CD4-positive, alpha-beta memory T cell (primary cell): Measurements from ENCODE around the gene SH3PXD2B. TPM values are rescaled to one million over a fixed set of nuclear protein-coding genes. Genes with fewer than 3 reads are reported as not detected.

Source experiments
- CTCF ChIA-PET: fragments of 350-600 bp; sonication (Branson Sonifier 250); formaldehyde crosslinking; loops from one replicate; lab custom pipeline; 2021; ENCODE audit warnings: inconsistent platforms; ENCODE audit not compliant: partially characterized antibody; lab: Charles Lee
- POLR2A ChIA-PET: fragments of 350-600 bp; sonication (Branson Sonifier 250); formaldehyde crosslinking; loops from one replicate; lab custom pipeline; 2021; ENCODE audit not compliant: partially characterized antibody; lab: Charles Lee
- DNase-seq, 5 donors: peaks; one replicate each; pipeline versions ENCODE4 v3.0.0 to v3.0.0-alpha.2; 2020 to 2022; ENCODE audit warnings: mixed read lengths in 1 of 5
- H3K27ac ChIP-seq: one replicate; pipeline ENCODE4 v1.7.0; 2013; ENCODE audit warnings: low read depth, low read length
- H3K27me3 ChIP-seq: 2 replicates; pipeline ENCODE4 v1.7.0; 2013; ENCODE audit warnings: mild to moderate bottlenecking, low read length, moderate library complexity; ENCODE audit not compliant: insufficient read depth
- H3K36me3 ChIP-seq: 2 replicates; pipeline ENCODE4 v1.7.0; 2013; ENCODE audit warnings: mild to moderate bottlenecking, low read length, moderate library complexity; ENCODE audit not compliant: insufficient read depth
- H3K4me1 ChIP-seq: 2 replicates; pipeline ENCODE4 v1.7.0; 2013; ENCODE audit warnings: mild to moderate bottlenecking, low read length, moderate library complexity; ENCODE audit not compliant: insufficient read depth
- H3K4me3 ChIP-seq, 2 donors: one replicate each; pipeline ENCODE4 v1.7.0; 2013; ENCODE audit warnings: low read length in 2 of 2, mild to moderate bottlenecking in 1 of 2
- H3K9me3 ChIP-seq, 2 donors: one replicate each; pipeline ENCODE4 v1.7.0; 2013; ENCODE audit warnings: low read length in 2 of 2, control low read depth in 1 of 2; ENCODE audit not compliant: control insufficient read depth in 1 of 2
- H3K27ac Mint-ChIP-seq, 7 donors: one replicate each; pipeline ENCODE4 v1.8.0; 2020 to 2021; ENCODE audit warnings: mixed read lengths in 7 of 7, mild to moderate bottlenecking in 6 of 7, inconsistent platforms in 3 of 7, moderate library complexity in 3 of 7
- H3K27me3 Mint-ChIP-seq, 2 donors: one replicate each; pipeline ENCODE4 v1.8.0; 2020 to 2021; ENCODE audit warnings: mixed read lengths in 2 of 2
- H3K36me3 Mint-ChIP-seq, 2 donors: one replicate each; pipeline ENCODE4 v1.8.0; 2020 to 2021; ENCODE audit warnings: mixed read lengths in 2 of 2, inconsistent platforms in 1 of 2, mild to moderate bottlenecking in 1 of 2
- H3K4me1 Mint-ChIP-seq, 4 donors: one replicate each; pipeline ENCODE4 v1.8.0; 2020 to 2021; ENCODE audit warnings: mixed read lengths in 4 of 4, mild to moderate bottlenecking in 1 of 4
- H3K4me3 Mint-ChIP-seq, 8 donors: one replicate each; pipeline ENCODE4 v1.8.0; 2020 to 2021; ENCODE audit warnings: mixed read lengths in 8 of 8, mild to moderate bottlenecking in 7 of 8, moderate library complexity in 6 of 8, inconsistent platforms in 3 of 8
- H3K9me3 Mint-ChIP-seq, 8 donors: one replicate each; pipeline ENCODE4 v1.8.0; 2020 to 2021; ENCODE audit warnings: mixed read lengths in 8 of 8, mild to moderate bottlenecking in 5 of 8, inconsistent platforms in 3 of 8, moderate library complexity in 1 of 8
- intact Hi-C: fragments of 100-400 bp; cut with micrococcal nuclease; formaldehyde crosslinking; loops from one replicate; pipeline ENCODE4 v1.15.1; 2023
- polyA plus RNA-seq, 2 donors: library from polyadenylated mRNA; unstranded; fragments of 300-500 nt; fragmentation: Illumina TruSeq; gene quantifications; one replicate each; pipeline ENCODE4 v1.2.3, GENCODE V29; 2021
- total RNA-seq, 2 experiments: library from RNA; stranded (reverse); gene quantifications; one replicate each; pipeline ENCODE4 v1.2.3, GENCODE V29; 2021

The SH3PXD2B gene
- total and polyA plus RNA-seq, 4 experiments from 2014 or later = 0.19 to 0.38 TPM; not detected in 2

DNA sequence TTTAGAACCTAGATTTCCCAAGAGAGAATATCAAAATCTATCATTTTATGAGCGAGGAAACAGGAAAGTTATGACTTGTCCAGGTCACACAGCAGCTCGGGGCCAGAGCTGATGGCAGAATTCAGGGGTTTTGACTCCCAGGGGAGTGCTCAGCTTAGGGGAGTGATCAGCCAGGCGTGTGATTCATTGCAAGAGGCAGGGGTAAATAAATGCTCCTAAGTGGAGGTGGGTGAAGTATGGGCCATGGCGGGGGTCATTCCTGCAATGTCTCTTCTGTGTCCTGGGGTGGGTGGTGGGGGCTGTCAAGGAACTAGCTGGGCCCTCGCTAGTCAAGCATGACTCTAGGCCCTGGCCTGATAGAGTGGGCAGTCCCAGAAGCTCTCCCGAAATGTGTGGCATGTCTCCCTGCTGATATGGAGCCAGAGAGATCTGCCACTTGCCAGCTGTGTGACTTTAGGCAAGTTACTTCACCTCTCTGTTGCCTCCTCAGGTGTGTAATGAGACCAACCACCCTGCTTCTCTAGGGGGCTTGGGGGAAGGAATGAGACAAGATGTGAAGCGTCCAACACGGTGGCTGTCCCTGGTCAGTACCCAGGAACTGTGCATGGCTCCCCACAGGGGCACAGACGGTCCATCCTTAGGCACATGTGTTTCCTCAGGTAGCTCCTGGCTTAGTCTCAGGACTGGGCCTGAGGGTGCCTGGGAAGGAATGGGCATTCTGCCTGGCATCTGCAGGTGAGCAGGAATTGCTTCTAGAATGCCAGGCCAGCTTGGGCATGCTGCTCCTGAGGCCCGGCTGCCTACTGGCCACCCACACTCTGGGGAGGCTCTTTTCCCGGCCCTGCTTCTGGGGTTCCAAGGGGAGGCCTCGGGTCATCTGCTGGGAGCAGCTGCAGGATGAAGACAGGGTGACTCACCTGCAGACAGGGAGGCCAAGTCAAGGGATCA, 36.5 kb upstream of the SH3PXD2B start:
- Histone ChIP-seq H3K4me1 (no peaks in the 10 kb centered on the region), H3K9me3 (no peaks in the 10 kb centered on the region), H3K27me3 (no peaks in the 10 kb centered on the region), H3K36me3 (no peaks in the 10 kb centered on the region), H3K4me3 (no peak overlapping the region), H3K27ac (no peak overlapping the region)
- peaks cover 6 to 22% of the 10 kb centered on the region in 2 donors for H3K27me3 Mint-ChIP-seq
- no peak overlapping the region for H3K27ac Mint-ChIP-seq
- intact Hi-C loops = no loop called here
- DNase-seq = no peak
- H3K4me1 Mint-ChIP-seq = no peaks in the 10 kb centered on the region
- POLR2A ChIA-PET = no interaction called here
- no peak overlapping the region for H3K4me3 Mint-ChIP-seq
- H3K9me3 Mint-ChIP-seq = no peaks in the 10 kb centered on the region
- CTCF ChIA-PET = no interaction called here
- no peaks in the 10 kb centered on the region for H3K36me3 Mint-ChIP-seq

DNA sequence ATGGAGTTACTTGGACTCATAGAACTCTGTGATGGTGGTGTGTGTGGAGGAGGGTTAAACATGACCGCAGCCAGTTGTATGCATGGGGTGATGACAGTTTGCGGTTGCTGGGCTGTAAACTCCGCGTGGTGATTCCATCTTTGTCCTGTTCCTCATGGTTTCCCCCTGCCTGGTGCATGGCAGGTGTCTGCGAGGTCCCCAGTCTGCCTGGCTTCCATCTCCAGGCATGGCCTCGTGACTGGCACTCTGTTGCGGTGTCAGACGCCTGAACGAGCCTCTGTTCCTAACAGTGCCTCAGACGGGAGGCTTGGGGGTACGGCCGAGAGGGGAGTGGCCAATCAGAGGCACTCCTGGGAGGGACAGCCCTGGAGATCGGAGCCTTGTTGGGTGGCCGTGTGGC, 33.9 kb upstream of the SH3PXD2B start:
- intact Hi-C loops = no loop called here
- no peaks in the 10 kb centered on the region for H3K4me1 Mint-ChIP-seq
- Histone ChIP-seq H3K27ac (no peak overlapping the region), H3K9me3 (no peaks in the 10 kb centered on the region), H3K27me3 (no peaks in the 10 kb centered on the region), H3K4me1 (no peaks in the 10 kb centered on the region), H3K4me3 (no peak overlapping the region), H3K36me3 (no peaks in the 10 kb centered on the region)
- ChIA-PET POLR2A (no interaction called here), CTCF (no interaction called here)
- H3K27ac Mint-ChIP-seq = no peak overlapping the region
- H3K27me3 Mint-ChIP-seq = peaks cover 6 to 16% of the 10 kb centered on the region in 2 donors
- H3K9me3 Mint-ChIP-seq = peaks cover 0 to 3% (median 0%) of the 10 kb centered on the region in 8 donors
- no peak overlapping the region for H3K4me3 Mint-ChIP-seq
- no peak for DNase-seq
- no peaks in the 10 kb centered on the region for H3K36me3 Mint-ChIP-seq

DNA sequence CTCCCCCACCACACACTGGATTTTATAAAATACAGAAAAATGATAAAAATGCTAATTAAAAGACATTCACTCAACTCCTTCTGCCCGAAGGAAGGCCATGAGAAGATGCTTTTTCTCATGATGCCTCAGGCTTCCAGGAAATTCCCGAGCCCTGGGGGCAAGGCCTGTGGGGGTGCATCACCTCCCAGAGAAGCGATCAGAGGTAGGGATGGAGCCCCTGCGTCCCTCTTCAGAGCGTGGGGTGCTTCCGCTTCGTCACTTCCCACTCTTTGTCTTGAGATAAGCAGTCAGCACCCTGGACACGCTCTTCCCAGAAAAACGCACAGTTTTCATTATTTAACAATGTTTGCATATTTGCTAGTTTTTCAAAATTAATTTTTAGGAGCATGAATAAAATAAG, 33.3 kb upstream of the SH3PXD2B start:
- H3K4me3 Mint-ChIP-seq = no peak overlapping the region
- Histone ChIP-seq H3K27me3 (no peaks in the 10 kb centered on the region), H3K4me1 (no peaks in the 10 kb centered on the region), H3K27ac (no peak overlapping the region), H3K9me3 (no peaks in the 10 kb centered on the region), H3K4me3 (no peak overlapping the region), H3K36me3 (no peaks in the 10 kb centered on the region)
- intact Hi-C loops = no loop called here
- DNase-seq = no peak
- ChIA-PET POLR2A (no interaction called here), CTCF (no interaction called here)
- H3K4me1 Mint-ChIP-seq = no peaks in the 10 kb centered on the region
- peaks cover 6 to 16% of the 10 kb centered on the region in 2 donors for H3K27me3 Mint-ChIP-seq
- no peaks in the 10 kb centered on the region for H3K36me3 Mint-ChIP-seq
- H3K9me3 Mint-ChIP-seq = peaks cover 0 to 3% (median 0%) of the 10 kb centered on the region in 8 donors
- H3K27ac Mint-ChIP-seq = no peak overlapping the region

DNA sequence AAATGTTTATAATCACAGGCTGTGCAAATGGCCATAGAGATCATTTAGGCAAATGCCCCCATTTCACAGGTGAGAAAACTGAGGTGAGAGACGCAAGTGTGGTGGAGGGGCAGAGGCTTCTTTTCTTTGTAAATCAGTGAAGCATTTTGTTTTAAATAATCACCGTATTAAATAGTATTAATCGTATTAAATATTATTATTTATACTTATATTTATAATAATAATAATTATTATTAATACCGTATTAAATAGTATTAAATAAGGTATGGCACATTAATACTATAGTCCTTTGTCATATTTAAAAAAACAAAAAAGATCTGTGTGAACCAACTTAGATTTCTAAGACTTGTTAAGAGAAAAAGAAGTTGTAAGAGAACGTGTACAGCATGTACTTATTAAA, 32.6 kb upstream of the SH3PXD2B start:
- Mint-ChIP-seq H3K4me1 (no peaks in the 10 kb centered on the region), H3K27me3 (peaks cover 6 to 12% of the 10 kb centered on the region in 2 donors), H3K4me3 (no peak overlapping the region), H3K27ac (no peak overlapping the region), H3K9me3 (peaks cover 0 to 3% (median 0%) of the 10 kb centered on the region in 8 donors), H3K36me3 (no peaks in the 10 kb centered on the region)
- ChIA-PET CTCF (no interaction called here), POLR2A (no interaction called here)
- H3K4me1 ChIP-seq = no peaks in the 10 kb centered on the region
- H3K36me3 ChIP-seq = no peaks in the 10 kb centered on the region
- intact Hi-C loops = no loop called here
- no peaks in the 10 kb centered on the region for H3K27me3 ChIP-seq
- no peak overlapping the region for H3K4me3 ChIP-seq
- no peak overlapping the region for H3K27ac ChIP-seq
- no peaks in the 10 kb centered on the region for H3K9me3 ChIP-seq
- DNase-seq = no peak

DNA sequence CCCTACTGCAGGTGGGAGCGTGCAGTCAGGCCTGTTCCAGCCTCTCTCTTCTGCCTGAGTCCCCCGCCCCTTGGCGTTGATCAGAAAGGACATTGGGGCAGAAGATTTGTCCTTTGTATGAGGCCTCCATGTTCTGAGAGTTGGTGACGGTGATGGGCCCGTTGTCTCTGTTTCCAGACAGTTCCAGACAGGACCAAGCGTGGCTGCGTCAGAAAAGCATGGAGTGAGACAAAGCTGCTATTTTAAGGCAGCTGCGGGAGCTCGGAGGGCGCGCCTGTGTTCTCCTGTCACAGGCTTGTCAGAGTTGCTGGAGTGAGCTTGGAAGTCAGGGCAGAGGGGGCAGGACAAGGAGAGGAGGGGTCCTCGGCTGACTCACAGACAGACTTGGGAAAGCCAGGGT, 32.1 kb upstream of the SH3PXD2B start:
- Histone ChIP-seq H3K27ac (no peak overlapping the region), H3K9me3 (no peaks in the 10 kb centered on the region), H3K4me1 (no peaks in the 10 kb centered on the region), H3K27me3 (no peaks in the 10 kb centered on the region), H3K4me3 (no peak overlapping the region), H3K36me3 (no peaks in the 10 kb centered on the region)
- Mint-ChIP-seq H3K36me3 (no peaks in the 10 kb centered on the region), H3K27me3 (peaks cover 6 to 7% of the 10 kb centered on the region in 2 donors), H3K27ac (no peak overlapping the region), H3K9me3 (peaks cover 0 to 3% (median 0%) of the 10 kb centered on the region in 8 donors), H3K4me1 (no peaks in the 10 kb centered on the region), H3K4me3 (no peak overlapping the region)
- no peak for DNase-seq
- intact Hi-C loops = no loop called here
- ChIA-PET CTCF (no interaction called here), POLR2A (no interaction called here)

DNA sequence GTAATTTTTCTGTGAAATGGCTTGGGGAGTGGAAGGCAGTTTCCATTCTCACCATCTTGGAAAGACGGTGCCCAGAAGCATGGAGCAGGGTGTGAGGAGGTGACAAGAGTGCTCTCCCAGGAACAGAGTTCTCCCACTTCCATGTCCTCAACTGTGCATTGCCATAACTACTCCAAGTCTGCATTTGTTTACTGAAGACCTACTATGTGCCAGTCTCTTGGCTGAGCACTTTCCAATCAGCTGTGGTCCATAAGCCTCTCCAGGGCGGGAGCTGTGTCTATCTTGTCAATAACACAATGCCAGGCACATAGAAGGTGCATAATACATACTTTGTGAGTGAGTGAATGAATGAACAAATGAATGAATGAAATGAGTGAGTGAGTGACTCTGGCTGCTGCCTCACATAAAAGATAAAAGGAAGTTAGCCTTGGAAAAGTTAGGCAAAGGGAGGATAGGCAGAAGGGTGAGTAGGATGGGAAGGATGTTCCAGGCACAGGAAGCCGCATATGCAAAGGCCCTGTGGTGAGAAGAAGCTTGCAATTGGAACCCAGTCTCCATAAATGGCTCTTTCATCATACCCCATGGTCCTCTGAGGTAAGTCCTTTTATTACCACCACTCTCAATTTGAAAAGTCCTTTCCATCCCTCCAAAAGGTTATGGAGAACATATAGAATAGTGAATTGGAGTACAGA, 31.3 kb upstream of the SH3PXD2B start:
- no peaks in the 10 kb centered on the region for H3K4me1 Mint-ChIP-seq
- no peak overlapping the region for H3K4me3 Mint-ChIP-seq
- H3K27ac ChIP-seq = no peak overlapping the region
- peaks cover 0 to 3% (median 0%) of the 10 kb centered on the region in 8 donors for H3K9me3 Mint-ChIP-seq
- no peaks in the 10 kb centered on the region for H3K36me3 ChIP-seq
- H3K9me3 ChIP-seq = no peaks in the 10 kb centered on the region
- no peaks in the 10 kb centered on the region for H3K4me1 ChIP-seq
- no peaks in the 10 kb centered on the region for H3K36me3 Mint-ChIP-seq
- no peak overlapping the region for H3K27ac Mint-ChIP-seq
- intact Hi-C loops = no loop called here
- H3K4me3 ChIP-seq = no peak overlapping the region
- POLR2A ChIA-PET = no interaction called here
- H3K27me3 Mint-ChIP-seq = peaks cover 6% of the 10 kb centered on the region in 2 donors
- CTCF ChIA-PET = no interaction called here
- DNase-seq = no peak
- H3K27me3 ChIP-seq = no peaks in the 10 kb centered on the region

DNA sequence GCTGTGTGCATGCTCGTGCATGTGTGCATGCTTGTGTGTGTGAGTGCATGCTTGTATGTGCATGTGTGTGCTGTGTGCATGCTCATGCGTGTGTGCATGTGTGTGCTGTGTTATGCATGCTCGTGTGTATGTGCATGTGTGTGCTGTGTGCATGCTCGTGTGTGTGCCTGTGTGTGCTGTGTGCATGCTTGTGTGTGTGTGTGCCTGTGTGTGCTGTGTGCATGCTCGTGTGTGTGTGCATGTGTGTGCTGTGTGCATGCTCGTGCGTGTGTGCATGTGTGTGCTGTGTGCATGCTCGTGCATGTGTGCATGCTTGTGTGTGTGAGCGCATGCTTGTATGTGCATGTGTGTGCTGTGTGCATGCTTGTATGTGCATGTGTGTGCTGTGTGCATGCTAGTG, 30.3 kb upstream of the SH3PXD2B start:
- no peak overlapping the region for H3K4me3 ChIP-seq
- ChIA-PET CTCF (interaction anchor here (7.7 kb wide), 1 partner anchor 214 kb away, joined by 52 read pairs; no protein-coding TSS in a partner anchor), POLR2A (no interaction called here)
- peaks cover 6% of the 10 kb centered on the region in 2 donors for H3K27me3 Mint-ChIP-seq
- no peak for DNase-seq
- no peaks in the 10 kb centered on the region for H3K4me1 ChIP-seq
- H3K27ac Mint-ChIP-seq = no peak overlapping the region
- H3K4me3 Mint-ChIP-seq = no peak overlapping the region
- H3K27ac ChIP-seq = no peak overlapping the region
- H3K9me3 Mint-ChIP-seq = peaks cover 0 to 3% (median 0%) of the 10 kb centered on the region in 8 donors
- H3K27me3 ChIP-seq = no peaks in the 10 kb centered on the region
- no peaks in the 10 kb centered on the region for H3K4me1 Mint-ChIP-seq
- H3K9me3 ChIP-seq = no peaks in the 10 kb centered on the region
- intact Hi-C loops = no loop called here
- no peaks in the 10 kb centered on the region for H3K36me3 ChIP-seq
- no peaks in the 10 kb centered on the region for H3K36me3 Mint-ChIP-seq
